Activated CD8-positive, alpha-beta memory T cell treated with anti-CD3 and anti-CD28 coated beads, Interleukin-2, amount 50 U/mL, for 24 hours (primary cell): ENCODE results near the gene LACC1.

Source experiments
- DNase-seq: peaks from one replicate; pipeline ENCODE4 v3.0.0-alpha.2; 2020; ENCODE audit errors: extremely low read depth

Gene LACC1

GRCh38 chr13:43942286-43942685 is 62.6 kb downstream of the LACC1 start:
- no peak for DNase-seq
